ENCODE data around the gene XRCC2. TPM values are rescaled to one million over a fixed set of nuclear protein-coding genes. Genes with fewer than 3 reads are reported as not detected.
"Not testable (repeated sequence)": the region's sequence is repeated elsewhere in the genome, so short reads cannot be mapped to it uniquely, and the experiment has no call there.

XRCC2 gene
- 17.8 TPM for polyA plus RNA-seq (2013, experiment 1 of 2)
- 18.0 TPM for polyA plus RNA-seq (2013, experiment 2 of 2)

DNA sequence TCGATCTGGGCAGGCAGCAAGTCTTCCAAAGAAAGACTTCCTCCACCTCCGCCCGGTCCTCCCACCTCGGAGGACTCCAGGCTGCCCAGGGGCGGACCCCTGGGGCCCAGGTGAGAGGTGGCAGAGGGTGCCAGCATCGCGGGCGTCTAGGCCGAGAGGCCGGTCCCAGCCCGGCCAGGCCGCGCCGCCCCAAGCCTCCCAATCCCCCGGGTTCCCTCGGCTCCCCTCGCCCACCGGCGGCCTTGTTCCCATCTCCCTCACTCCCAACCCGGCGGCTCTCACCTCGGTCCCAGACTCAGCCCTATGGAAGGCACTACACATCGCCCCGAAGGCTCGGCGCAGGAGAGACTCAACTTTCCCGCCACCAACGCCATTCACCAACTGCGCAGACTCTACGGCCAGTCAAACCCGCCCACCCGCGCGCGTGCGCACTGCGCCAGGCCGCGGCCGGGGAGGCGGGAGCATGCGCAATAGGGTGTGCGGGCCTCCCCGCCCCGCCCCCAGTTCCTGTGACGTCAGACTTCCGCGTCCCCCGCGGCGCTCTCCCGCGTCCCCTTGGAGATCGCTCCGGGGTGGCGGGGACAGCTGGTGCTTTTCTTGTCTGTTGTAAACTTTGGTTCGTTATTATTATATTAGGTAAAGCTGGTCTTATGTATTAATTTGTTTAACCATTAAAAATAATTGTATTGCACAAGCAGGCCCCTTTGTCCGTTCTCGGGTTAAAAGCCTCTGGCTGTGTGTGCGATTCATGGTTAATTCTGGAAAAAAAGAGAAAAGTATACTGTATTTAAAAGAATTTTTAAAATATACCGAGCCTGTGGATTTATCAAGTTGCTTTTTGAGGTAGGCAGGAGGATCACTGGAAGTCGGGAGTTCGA lies at the start of gene XRCC2:
XRCC2 (minus strand) TSS at position 383 of the 878 bp plus-strand sequence; CDS start at position 321, 62 bp downstream.
- H4K8ac ChIP-seq (ENCODE audit: low read depth, low read length): peak within 1 kb of the TSS; percentile 96
- peak within 1 kb of the TSS; percentile 94 for H2AFZ ChIP-seq (ENCODE audit: low read length)
- H3K79me1 ChIP-seq (ENCODE audit: low read depth, low read length): peaks cover 5% of the 10 kb centered on the region
- H3K27ac ChIP-seq (replicated peaks; ENCODE audit: low read length): peak within 1 kb of the TSS; percentile 45
- H3K4me3 ChIP-seq (ENCODE audit: low read length in 2 of 2): peak within 1 kb of the TSS; percentile 92 to 98
- H3K4me2 ChIP-seq (ENCODE audit: insufficient read depth, low read length, poor library complexity, severe bottlenecking): peak within 1 kb of the TSS; percentile 81
- H2BK5ac ChIP-seq (ENCODE audit: low read length): no peak within 1 kb of the TSS
- H3K14ac ChIP-seq (ENCODE audit: low read length): no peak within 1 kb of the TSS
- H2AK5ac ChIP-seq (ENCODE audit: low read depth, low read length): no peak within 1 kb of the TSS
- peak; percentile 95 for DNase-seq (ENCODE audit: low spot score)
- H2BK15ac ChIP-seq (ENCODE audit: low read length): no peak within 1 kb of the TSS
- no peak within 1 kb of the TSS for H3K4ac ChIP-seq (ENCODE audit: low read length)
- peaks cover 5 to 6% of the 10 kb centered on the region in 2 donors for H3K4me1 ChIP-seq (ENCODE audit: control insufficient read depth in 2 of 2, insufficient read depth in 1 of 2, low read depth in 1 of 2, low read length in 2 of 2)
- H3K9me3 ChIP-seq (replicated peaks in 1 of 2; ENCODE audit: control insufficient read depth in 2 of 2, insufficient read depth in 1 of 2, low read depth in 1 of 2, low read length in 2 of 2): peaks cover 2 to 3% of the 10 kb centered on the region in 2 donors
- H2BK120ac ChIP-seq (ENCODE audit: low read depth, low read length): no peak within 1 kb of the TSS
- H4K91ac ChIP-seq (ENCODE audit: low read depth, low read length, poor library complexity): no peak within 1 kb of the TSS
- peak within 1 kb of the TSS; percentile 95 for H3K9ac ChIP-seq (ENCODE audit: low read depth, low read length, poor library complexity)
- WGBS, 2 donors (ENCODE audit: extremely low coverage in 2 of 2, insufficient read length in 2 of 2, insufficient replicate concordance in 1 of 2): no CpG with 5 or more reads among the region's 63 CpGs
- peaks cover 3 to 26% of the 10 kb centered on the region in 2 donors for H3K36me3 ChIP-seq (replicated peaks in 1 of 2; ENCODE audit: control insufficient read depth in 2 of 2, insufficient read depth in 2 of 2, low read length in 2 of 2)
- H2BK12ac ChIP-seq (ENCODE audit: low read length): no peak within 1 kb of the TSS
- H3K27me3 ChIP-seq (ENCODE audit: control insufficient read depth in 3 of 3, insufficient read depth in 3 of 3, low read depth in 1 of 3, low read length in 3 of 3): no peaks in the 10 kb centered on the region
- peak within 1 kb of the TSS; percentile 68 for H3K23ac ChIP-seq (ENCODE audit: low read depth, low read length, poor library complexity)
- peak within 1 kb of the TSS; percentile 90 for H3K18ac ChIP-seq (ENCODE audit: low read length)

DNA sequence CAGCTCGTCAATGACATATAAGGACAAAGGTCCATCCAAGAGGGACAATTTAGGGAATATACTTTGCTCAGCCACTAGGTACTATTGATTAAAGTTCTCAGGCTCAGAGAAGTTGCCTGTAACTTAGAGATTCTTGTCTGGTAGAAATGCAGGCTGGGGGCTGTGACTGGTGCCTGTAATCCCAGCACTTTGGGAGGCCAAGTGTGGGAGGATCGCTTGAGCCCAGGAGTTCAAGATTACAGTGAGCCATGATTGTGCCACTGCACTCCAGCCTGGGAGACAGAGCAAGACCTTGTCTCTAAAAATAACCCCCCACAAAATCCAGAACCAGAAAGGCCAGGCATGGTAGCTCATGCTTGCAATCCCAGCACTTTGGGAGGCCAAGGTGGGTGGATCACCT lies 47.4 kb upstream of the XRCC2 start:
- DNase-seq (ENCODE audit: low spot score): no peak
- H3K4me2 ChIP-seq (ENCODE audit: insufficient read depth, low read length, poor library complexity, severe bottlenecking): no peak overlapping the region
- H4K91ac ChIP-seq (ENCODE audit: low read depth, low read length, poor library complexity): no peak overlapping the region
- no peaks in the 10 kb centered on the region for H3K9me3 ChIP-seq (replicated peaks in 1 of 2; ENCODE audit: control insufficient read depth in 2 of 2, insufficient read depth in 1 of 2, low read depth in 1 of 2, low read length in 2 of 2)
- no peak overlapping the region for H2BK120ac ChIP-seq (ENCODE audit: low read depth, low read length)
- H4K8ac ChIP-seq (ENCODE audit: low read depth, low read length): no peak overlapping the region
- no peaks in the 10 kb centered on the region for H3K4me1 ChIP-seq (ENCODE audit: control insufficient read depth in 2 of 2, insufficient read depth in 1 of 2, low read depth in 1 of 2, low read length in 2 of 2)
- no peak overlapping the region for H3K9ac ChIP-seq (ENCODE audit: low read depth, low read length, poor library complexity)
- H3K79me1 ChIP-seq (ENCODE audit: low read depth, low read length): no peaks in the 10 kb centered on the region
- H3K36me3 ChIP-seq (replicated peaks in 1 of 2; ENCODE audit: control insufficient read depth in 2 of 2, insufficient read depth in 2 of 2, low read length in 2 of 2): no peaks in the 10 kb centered on the region
- H3K27me3 ChIP-seq (ENCODE audit: control insufficient read depth in 3 of 3, insufficient read depth in 3 of 3, low read depth in 1 of 3, low read length in 3 of 3): no peaks in the 10 kb centered on the region
- no peak overlapping the region for H3K23ac ChIP-seq (ENCODE audit: low read depth, low read length, poor library complexity)
- H3K14ac ChIP-seq (ENCODE audit: low read length): no peak overlapping the region
- no peak overlapping the region for H2BK12ac ChIP-seq (ENCODE audit: low read length)
- WGBS, 2 donors (ENCODE audit: extremely low coverage in 2 of 2, insufficient read length in 2 of 2, insufficient replicate concordance in 1 of 2): no CpG with 5 or more reads among the region's 2 CpGs
- H2AFZ ChIP-seq (ENCODE audit: low read length): no peak overlapping the region
- no peak overlapping the region for H3K18ac ChIP-seq (ENCODE audit: low read length)
- H2AK5ac ChIP-seq (ENCODE audit: low read depth, low read length): no peak overlapping the region
- H3K27ac ChIP-seq (replicated peaks; ENCODE audit: low read length): no peak overlapping the region
- no peak overlapping the region for H2BK5ac ChIP-seq (ENCODE audit: low read length)
- no peak overlapping the region for H2BK15ac ChIP-seq (ENCODE audit: low read length)
- H3K4ac ChIP-seq (ENCODE audit: low read length): no peak overlapping the region
- H3K4me3 ChIP-seq (ENCODE audit: low read length in 2 of 2): no peak overlapping the region

- H4K8ac ChIP-seq (ENCODE audit: low read depth, low read length); H3K9ac ChIP-seq (ENCODE audit: low read depth, low read length, poor library complexity); H3K4me1 ChIP-seq (ENCODE audit: control insufficient read depth in 2 of 2, insufficient read depth in 1 of 2, low read depth in 1 of 2, low read length in 2 of 2); DNase-seq (ENCODE audit: low spot score); H2BK12ac ChIP-seq (ENCODE audit: low read length); H3K36me3 ChIP-seq (replicated peaks in 1 of 2; ENCODE audit: control insufficient read depth in 2 of 2, insufficient read depth in 2 of 2, low read length in 2 of 2); H3K9me3 ChIP-seq (replicated peaks in 1 of 2; ENCODE audit: control insufficient read depth in 2 of 2, insufficient read depth in 1 of 2, low read depth in 1 of 2, low read length in 2 of 2); H2BK15ac ChIP-seq (ENCODE audit: low read length); H2AFZ ChIP-seq (ENCODE audit: low read length); H2BK5ac ChIP-seq (ENCODE audit: low read length); H3K23ac ChIP-seq (ENCODE audit: low read depth, low read length, poor library complexity); H3K4me3 ChIP-seq (ENCODE audit: low read length in 2 of 2); H3K4me2 ChIP-seq (ENCODE audit: insufficient read depth, low read length, poor library complexity, severe bottlenecking); H2AK5ac ChIP-seq (ENCODE audit: low read depth, low read length); H4K91ac ChIP-seq (ENCODE audit: low read depth, low read length, poor library complexity); H3K4ac ChIP-seq (ENCODE audit: low read length); H3K18ac ChIP-seq (ENCODE audit: low read length); H3K14ac ChIP-seq (ENCODE audit: low read length); H3K79me1 ChIP-seq (ENCODE audit: low read depth, low read length); H3K27me3 ChIP-seq (ENCODE audit: control insufficient read depth in 3 of 3, insufficient read depth in 3 of 3, low read depth in 1 of 3, low read length in 3 of 3); H3K27ac ChIP-seq (replicated peaks; ENCODE audit: low read length); H2BK120ac ChIP-seq (ENCODE audit: low read depth, low read length): not testable (repeated sequence)
- WGBS, 2 donors (ENCODE audit: extremely low coverage in 2 of 2, insufficient read length in 2 of 2, insufficient replicate concordance in 1 of 2): no CpG with 5 or more reads among the region's 1 CpG
These were observed 36.6 kb upstream of the XRCC2 start for GRCh38 chr7:152712412-152713042.

GRCh38 chr7:152711444-152711944 lies 35.6 kb upstream of the XRCC2 start:
- Histone ChIP-seq H3K4ac (ENCODE audit: low read length) (no peak overlapping the region), H3K4me3 (ENCODE audit: low read length in 2 of 2) (no peak overlapping the region), H3K27ac (replicated peaks; ENCODE audit: low read length) (no peak overlapping the region), H3K79me1 (ENCODE audit: low read depth, low read length) (no peaks in the 10 kb centered on the region), H3K27me3 (ENCODE audit: control insufficient read depth in 3 of 3, insufficient read depth in 3 of 3, low read depth in 1 of 3, low read length in 3 of 3) (no peaks in the 10 kb centered on the region), H2AFZ (ENCODE audit: low read length) (no peak overlapping the region), H3K23ac (ENCODE audit: low read depth, low read length, poor library complexity) (no peak overlapping the region), H3K18ac (ENCODE audit: low read length) (no peak overlapping the region), H3K9me3 (replicated peaks in 1 of 2; ENCODE audit: control insufficient read depth in 2 of 2, insufficient read depth in 1 of 2, low read depth in 1 of 2, low read length in 2 of 2) (no peaks in the 10 kb centered on the region), H3K4me2 (ENCODE audit: insufficient read depth, low read length, poor library complexity, severe bottlenecking) (no peak overlapping the region), H2BK12ac (ENCODE audit: low read length) (no peak overlapping the region), H2BK120ac (ENCODE audit: low read depth, low read length) (no peak overlapping the region), H3K9ac (ENCODE audit: low read depth, low read length, poor library complexity) (no peak overlapping the region), H4K8ac (ENCODE audit: low read depth, low read length) (no peak overlapping the region), H4K91ac (ENCODE audit: low read depth, low read length, poor library complexity) (no peak overlapping the region), H2BK5ac (ENCODE audit: low read length) (no peak overlapping the region), H2AK5ac (ENCODE audit: low read depth, low read length) (no peak overlapping the region), H3K14ac (ENCODE audit: low read length) (no peak overlapping the region), H3K4me1 (ENCODE audit: control insufficient read depth in 2 of 2, insufficient read depth in 1 of 2, low read depth in 1 of 2, low read length in 2 of 2) (peaks cover 0 to 3% of the 10 kb centered on the region in 2 donors), H2BK15ac (ENCODE audit: low read length) (no peak overlapping the region), H3K36me3 (replicated peaks in 1 of 2; ENCODE audit: control insufficient read depth in 2 of 2, insufficient read depth in 2 of 2, low read length in 2 of 2) (no peaks in the 10 kb centered on the region)
- no CpG with 5 or more reads among the region's 9 CpGs for WGBS, 2 donors (ENCODE audit: extremely low coverage in 2 of 2, insufficient read length in 2 of 2, insufficient replicate concordance in 1 of 2)
- no peak for DNase-seq (ENCODE audit: low spot score)
